Activated naive CD4-positive, alpha-beta T cell treated with anti-CD3 and anti-CD28 coated beads, Interleukin-2, amount 50 U/mL, for 24 hours (primary cell): ENCODE results near the gene RPS5.
"Not testable (repeated sequence)": the region's sequence is repeated elsewhere in the genome, so short reads cannot be mapped to it uniquely, and the experiment has no call there.

Experiments
- H3K27ac Mint-ChIP-seq: one replicate; pipeline ENCODE4 v1.8.0; 2021; ENCODE audit warnings: mild to moderate bottlenecking, mixed read lengths
- H3K27me3 Mint-ChIP-seq: one replicate; pipeline ENCODE4 v1.8.0; 2021; ENCODE audit warnings: mixed read lengths
- H3K36me3 Mint-ChIP-seq: one replicate; pipeline ENCODE4 v1.8.0; 2021; ENCODE audit warnings: mixed read lengths
- H3K4me1 Mint-ChIP-seq: one replicate; pipeline ENCODE4 v1.8.0; 2021; ENCODE audit warnings: mixed read lengths
- H3K4me3 Mint-ChIP-seq: one replicate; pipeline ENCODE4 v1.8.0; 2021; ENCODE audit warnings: mild to moderate bottlenecking, mixed read lengths
- H3K9me3 Mint-ChIP-seq: one replicate; pipeline ENCODE4 v1.8.0; 2021; ENCODE audit warnings: mixed read lengths

RPS5 gene

DNA sequence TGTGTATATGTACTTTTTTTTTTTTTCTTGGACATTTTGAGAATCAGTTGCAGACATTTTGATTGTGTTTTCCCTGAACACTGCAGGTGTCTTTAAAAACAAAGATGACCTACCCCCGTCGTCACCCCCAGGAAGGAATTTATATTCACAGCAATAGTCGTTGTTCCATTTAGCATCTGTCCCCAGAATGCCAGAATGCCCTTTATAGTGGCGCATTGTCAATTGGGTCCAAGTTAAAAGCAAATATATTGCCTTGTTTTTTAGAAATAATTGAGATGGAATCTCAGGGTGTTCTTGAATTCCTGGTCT, 6.6 kb downstream of the RPS5 start:
- Mint-ChIP-seq H3K27me3 (peaks cover 1% of the 10 kb centered on the region), H3K36me3 (peaks cover 28% of the 10 kb centered on the region), H3K9me3 (no peaks in the 10 kb centered on the region)

GRCh38 chr19:58394821-58395219, 7.8 kb downstream of the RPS5 start:
- no peak overlapping the region for H3K4me3 Mint-ChIP-seq
- peak overlapping the region; percentile 41 for H3K27ac Mint-ChIP-seq
- H3K4me1 Mint-ChIP-seq, result peaks cover 18% of the 10 kb centered on the region
- H3K36me3 Mint-ChIP-seq, result peaks cover 22% of the 10 kb centered on the region
- peaks cover 1% of the 10 kb centered on the region for H3K27me3 Mint-ChIP-seq
- H3K9me3 Mint-ChIP-seq, result no peaks in the 10 kb centered on the region

More for the DNA sequence above, 6.6 kb downstream of the RPS5 start:
- peaks cover 27% of the 10 kb centered on the region for H3K4me1 Mint-ChIP-seq
- H3K4me3 Mint-ChIP-seq, result no peak overlapping the region
- H3K27ac Mint-ChIP-seq, result no peak overlapping the region

DNA sequence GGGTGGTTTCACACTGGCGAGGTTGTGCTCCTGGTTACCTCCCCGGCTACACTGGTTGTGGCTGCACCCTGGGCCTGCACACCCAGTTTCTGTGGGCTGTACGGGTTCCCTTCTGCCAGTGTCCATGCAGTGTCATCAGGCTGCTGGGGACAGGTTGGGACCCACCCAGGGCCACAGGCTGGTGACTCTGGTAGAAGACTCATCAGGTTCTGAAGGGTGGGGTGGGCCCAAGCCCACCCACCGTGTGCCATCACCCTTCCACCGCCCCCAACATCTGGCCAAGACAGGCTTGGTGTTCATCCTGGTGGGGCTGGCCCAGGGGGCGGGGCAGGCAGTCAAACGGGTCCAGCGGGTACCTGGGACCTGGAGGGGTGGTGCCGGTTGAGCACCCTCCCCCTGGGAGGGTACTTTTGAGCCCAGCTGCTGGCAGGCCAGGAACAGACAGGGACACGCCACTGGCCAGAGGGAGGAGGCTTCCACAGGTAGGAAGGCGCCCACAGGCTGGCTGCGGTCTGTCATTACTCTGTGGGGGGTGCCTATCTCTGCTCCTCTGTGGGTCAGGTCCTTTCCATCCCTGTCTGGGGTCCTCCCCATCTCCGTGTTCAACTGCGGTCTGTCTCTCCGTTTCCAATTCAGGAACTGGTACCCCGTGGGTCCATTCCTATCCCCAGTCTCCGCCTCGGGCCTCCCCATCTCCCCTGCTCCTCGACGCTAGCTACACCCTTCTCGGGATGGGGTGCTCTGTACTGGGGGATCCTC, 8.3 kb downstream of the RPS5 start, which contains the start of gene RNF225:
Gene RNF225 (plus strand): TSS at position 437 of the 759 bp plus-strand sequence. CDS start 434 bp downstream, outside the sequence.
- Mint-ChIP-seq H3K9me3 (no peaks in the 10 kb centered on the region), H3K36me3 (peaks cover 22% of the 10 kb centered on the region), H3K4me3 (no peak within 1 kb of the TSS), H3K4me1 (peaks cover 20% of the 10 kb centered on the region), H3K27me3 (peaks cover 1% of the 10 kb centered on the region), H3K27ac (peak within 1 kb of the TSS; percentile 46)

- Mint-ChIP-seq H3K4me1 (peaks cover 21% of the 10 kb centered on the region), H3K4me3 (no peak overlapping the region), H3K36me3 (peaks cover 19% of the 10 kb centered on the region), H3K27ac (peak overlapping the region; percentile 46), H3K27me3 (peaks cover 1% of the 10 kb centered on the region), H3K9me3 (no peaks in the 10 kb centered on the region)
These were observed 9.0 kb downstream of the RPS5 start for GRCh38 chr19:58395979-58396627.

- H3K4me3 Mint-ChIP-seq, result no peak overlapping the region
These were observed 9.8 kb downstream of the RPS5 start for GRCh38 chr19:58396691-58397532.

DNA sequence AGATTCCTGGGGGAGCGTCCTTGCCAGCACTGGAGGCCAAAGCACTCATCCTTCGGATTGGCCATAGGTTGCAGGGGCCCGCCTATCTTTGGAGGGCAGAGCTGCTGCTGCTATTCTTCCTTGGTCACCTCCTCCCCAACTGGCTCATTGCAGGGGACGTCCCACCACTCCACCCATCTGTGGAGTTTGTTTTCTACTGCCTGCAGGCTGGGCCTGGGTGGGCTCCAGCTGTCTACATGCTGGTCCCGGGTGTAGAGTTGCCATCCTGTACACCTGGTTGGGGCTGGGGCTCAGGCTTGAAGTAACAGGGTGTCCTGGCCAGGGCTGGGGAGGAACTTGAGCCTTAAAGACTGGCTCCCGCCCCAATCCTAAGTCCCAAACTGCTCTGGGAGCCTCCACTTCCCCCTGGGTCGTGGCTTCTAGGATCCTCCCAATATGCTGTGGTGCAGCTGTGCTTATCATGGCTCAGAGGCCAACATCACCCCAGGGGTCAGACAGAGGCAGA, 10.5 kb downstream of the RPS5 start:
- Mint-ChIP-seq H3K9me3 (no peaks in the 10 kb centered on the region), H3K36me3 (peaks cover 17% of the 10 kb centered on the region), H3K4me3 (no peak overlapping the region), H3K4me1 (peaks cover 25% of the 10 kb centered on the region), H3K27ac (no peak overlapping the region), H3K27me3 (peaks cover 1% of the 10 kb centered on the region)

More at GRCh38 chr19:58396691-58397532, 9.8 kb downstream of the RPS5 start:
- Mint-ChIP-seq H3K4me1 (peaks cover 25% of the 10 kb centered on the region), H3K9me3 (no peaks in the 10 kb centered on the region), H3K27ac (no peak overlapping the region), H3K27me3 (peaks cover 1% of the 10 kb centered on the region), H3K36me3 (peaks cover 17% of the 10 kb centered on the region)

DNA sequence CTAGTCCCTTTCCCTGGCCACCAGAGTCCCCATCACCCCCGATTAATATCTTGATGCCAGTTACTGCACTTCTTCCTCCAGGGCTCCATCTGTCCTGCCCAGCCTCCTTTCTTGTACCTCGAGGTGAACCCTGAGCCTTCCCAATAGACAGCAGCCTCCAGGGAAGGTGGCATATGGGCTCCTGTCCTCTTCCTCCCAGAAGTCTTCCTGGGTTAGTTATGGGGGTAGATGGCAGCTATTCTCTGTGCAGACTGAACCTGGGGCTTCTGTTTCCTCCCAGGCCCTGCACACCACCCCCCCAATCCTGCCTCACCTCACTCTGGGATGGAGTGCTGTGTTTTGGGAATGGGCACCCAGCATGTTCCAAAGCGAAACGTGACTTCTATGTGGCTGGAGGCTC, 11.0 kb downstream of the RPS5 start:
- H3K4me1 Mint-ChIP-seq, result peaks cover 27% of the 10 kb centered on the region
- H3K27me3 Mint-ChIP-seq, result peaks cover 1% of the 10 kb centered on the region
- H3K36me3 Mint-ChIP-seq, result peaks cover 14% of the 10 kb centered on the region
- no peak overlapping the region for H3K27ac Mint-ChIP-seq
- no peaks in the 10 kb centered on the region for H3K9me3 Mint-ChIP-seq
- no peak overlapping the region for H3K4me3 Mint-ChIP-seq

GRCh38 chr19:58398545-58398944, 11.5 kb downstream of the RPS5 start:
- H3K36me3 Mint-ChIP-seq, result peaks cover 13% of the 10 kb centered on the region
- no peaks in the 10 kb centered on the region for H3K9me3 Mint-ChIP-seq
- no peak overlapping the region for H3K27ac Mint-ChIP-seq
- peaks cover 27% of the 10 kb centered on the region for H3K4me1 Mint-ChIP-seq
- no peak overlapping the region for H3K4me3 Mint-ChIP-seq
- peaks cover 1% of the 10 kb centered on the region for H3K27me3 Mint-ChIP-seq

DNA sequence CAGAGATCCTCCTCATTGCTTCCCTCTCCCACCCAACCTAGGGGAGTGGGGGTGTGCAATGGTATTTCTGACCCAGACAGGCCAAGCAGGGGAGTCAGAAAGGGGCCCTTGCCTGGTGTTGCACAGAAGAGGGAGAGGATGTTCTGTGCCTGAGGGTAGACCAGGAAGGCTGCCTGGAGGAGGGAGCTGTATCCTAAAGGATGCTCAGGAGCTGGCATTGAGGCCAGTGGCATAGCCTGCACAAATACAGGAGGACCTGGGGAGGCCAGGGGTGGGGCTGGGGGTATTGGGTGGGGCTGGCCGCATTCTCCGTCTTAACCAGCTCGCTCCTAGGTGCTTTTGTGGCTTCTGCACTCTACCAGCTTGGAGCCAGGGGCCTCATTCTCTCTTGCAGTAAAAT, 12.8 kb downstream of the RPS5 start:
- H3K27ac Mint-ChIP-seq, result no peak overlapping the region
- H3K4me1 Mint-ChIP-seq, result peaks cover 22% of the 10 kb centered on the region
- H3K36me3 Mint-ChIP-seq, result peaks cover 3% of the 10 kb centered on the region
- no peak overlapping the region for H3K4me3 Mint-ChIP-seq
- H3K27me3 Mint-ChIP-seq, result peaks cover 1% of the 10 kb centered on the region
- no peaks in the 10 kb centered on the region for H3K9me3 Mint-ChIP-seq

GRCh38 chr19:58400316-58400915, 13.3 kb downstream of the RPS5 start:
- Mint-ChIP-seq H3K27me3 (peaks cover 1% of the 10 kb centered on the region), H3K4me1 (peaks cover 20% of the 10 kb centered on the region), H3K27ac (no peak overlapping the region), H3K4me3 (peak overlapping the region; percentile 86), H3K36me3 (peaks cover 2% of the 10 kb centered on the region), H3K9me3 (no peaks in the 10 kb centered on the region)

- H3K4me3 Mint-ChIP-seq, result peak overlapping the region; percentile 86
- H3K27ac Mint-ChIP-seq, result peak overlapping the region; percentile 71
- H3K27me3 Mint-ChIP-seq, result peaks cover 1% of the 10 kb centered on the region
- H3K9me3 Mint-ChIP-seq, result no peaks in the 10 kb centered on the region
- no peaks in the 10 kb centered on the region for H3K36me3 Mint-ChIP-seq
- H3K4me1 Mint-ChIP-seq, result peaks cover 18% of the 10 kb centered on the region
These were observed 14.1 kb downstream of the RPS5 start for GRCh38 chr19:58400916-58401839.

DNA sequence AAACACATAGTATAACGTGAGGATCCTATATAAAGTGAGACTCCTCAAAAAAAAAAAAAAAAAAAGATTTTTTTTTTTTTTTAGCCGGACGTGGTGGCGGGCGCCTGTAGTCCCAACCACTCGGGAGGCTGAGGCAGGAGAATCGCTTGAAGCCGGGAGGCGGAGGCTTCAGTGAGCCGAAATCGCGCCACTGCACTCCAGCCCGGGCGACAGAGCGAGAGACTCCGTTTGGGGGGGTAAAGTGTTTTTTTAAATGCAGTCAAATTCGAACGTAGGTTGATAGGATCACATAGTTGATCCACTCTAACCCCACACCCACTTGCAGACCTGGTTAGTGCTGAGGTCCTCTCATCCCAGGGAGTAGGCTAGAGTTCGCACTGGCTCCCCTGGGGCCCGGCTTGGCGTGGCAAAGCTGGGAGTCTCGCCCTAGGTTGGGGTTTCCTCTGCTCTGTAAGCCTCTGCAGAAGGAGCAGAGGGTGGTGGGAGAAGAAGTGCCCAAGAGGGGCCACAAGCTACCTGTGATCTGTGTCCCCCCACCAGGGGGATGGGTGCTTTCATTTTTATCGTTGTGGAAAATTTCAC, 14.9 kb downstream of the RPS5 start:
- no peaks in the 10 kb centered on the region for H3K9me3 Mint-ChIP-seq
- peak overlapping the region; percentile 86 for H3K4me3 Mint-ChIP-seq

DNA sequence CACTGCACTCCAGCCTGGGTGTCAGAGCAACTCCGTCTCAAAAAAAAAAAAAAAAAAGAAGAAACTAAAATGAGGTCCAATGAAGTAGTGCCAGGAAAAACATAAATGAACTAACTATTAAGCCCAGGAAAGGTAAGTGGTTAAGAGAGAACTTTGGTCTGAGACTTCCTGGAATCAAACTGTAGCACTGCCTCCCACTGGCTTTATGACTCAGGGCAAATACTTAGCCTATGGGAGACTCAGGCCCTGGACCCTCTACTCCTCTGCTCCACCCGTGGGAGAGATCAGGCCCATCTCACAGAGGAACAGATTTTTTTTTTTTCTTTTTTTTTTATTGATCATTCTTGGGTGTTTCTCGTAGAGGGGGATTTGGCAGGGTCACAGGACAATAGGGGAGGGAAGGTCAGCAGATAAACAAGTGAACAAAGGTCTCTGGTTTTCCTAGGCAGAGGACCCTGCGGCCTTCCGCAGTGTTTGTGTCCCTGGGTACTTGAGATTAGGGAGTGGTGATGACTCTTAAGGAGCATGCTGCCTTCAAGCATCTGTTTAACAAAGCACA, 16.9 kb downstream of the RPS5 start:
- not testable (repeated sequence) for H3K27ac Mint-ChIP-seq, H3K27me3 Mint-ChIP-seq, H3K36me3 Mint-ChIP-seq, H3K4me3 Mint-ChIP-seq, H3K9me3 Mint-ChIP-seq
- peaks cover 36% of the 10 kb centered on the region for H3K4me1 Mint-ChIP-seq

More for the DNA sequence above, 14.9 kb downstream of the RPS5 start:
- H3K27ac Mint-ChIP-seq, result no peak overlapping the region
- peaks cover 1% of the 10 kb centered on the region for H3K27me3 Mint-ChIP-seq
- H3K36me3 Mint-ChIP-seq, result no peaks in the 10 kb centered on the region
- H3K4me1 Mint-ChIP-seq, result peaks cover 25% of the 10 kb centered on the region
